Skin epidermis (tissue), 12 donors: Measurements from ENCODE around the gene ECEL1.
"Not testable (repeated sequence)": the region's sequence is repeated elsewhere in the genome, so short reads cannot be mapped to it uniquely, and the experiment has no call there.

ENCODE experiments used
- H3K27ac ChIP-seq, 21 experiments: fragments of 200-600 bp; sonication (generic) in 11 of 21; one replicate each; pipeline ENCODE4 v1.5.0; 2020; ENCODE audit warnings: mild to moderate bottlenecking in 3 of 21, inconsistent platforms in 2 of 21, moderate library complexity in 2 of 21
- H3K4me3 ChIP-seq, 7 experiments: fragments of 200-600 bp; sonication (generic) in 2 of 7; one replicate each; pipeline ENCODE4 v1.5.0; 2020; ENCODE audit warnings: inconsistent platforms in 2 of 7, mild to moderate bottlenecking in 2 of 7, moderate library complexity in 1 of 7

Gene ECEL1, protein sequence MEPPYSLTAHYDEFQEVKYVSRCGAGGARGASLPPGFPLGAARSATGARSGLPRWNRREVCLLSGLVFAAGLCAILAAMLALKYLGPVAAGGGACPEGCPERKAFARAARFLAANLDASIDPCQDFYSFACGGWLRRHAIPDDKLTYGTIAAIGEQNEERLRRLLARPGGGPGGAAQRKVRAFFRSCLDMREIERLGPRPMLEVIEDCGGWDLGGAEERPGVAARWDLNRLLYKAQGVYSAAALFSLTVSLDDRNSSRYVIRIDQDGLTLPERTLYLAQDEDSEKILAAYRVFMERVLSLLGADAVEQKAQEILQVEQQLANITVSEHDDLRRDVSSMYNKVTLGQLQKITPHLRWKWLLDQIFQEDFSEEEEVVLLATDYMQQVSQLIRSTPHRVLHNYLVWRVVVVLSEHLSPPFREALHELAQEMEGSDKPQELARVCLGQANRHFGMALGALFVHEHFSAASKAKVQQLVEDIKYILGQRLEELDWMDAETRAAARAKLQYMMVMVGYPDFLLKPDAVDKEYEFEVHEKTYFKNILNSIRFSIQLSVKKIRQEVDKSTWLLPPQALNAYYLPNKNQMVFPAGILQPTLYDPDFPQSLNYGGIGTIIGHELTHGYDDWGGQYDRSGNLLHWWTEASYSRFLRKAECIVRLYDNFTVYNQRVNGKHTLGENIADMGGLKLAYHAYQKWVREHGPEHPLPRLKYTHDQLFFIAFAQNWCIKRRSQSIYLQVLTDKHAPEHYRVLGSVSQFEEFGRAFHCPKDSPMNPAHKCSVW

GRCh38 chr2:232487385-232488096, at the start of gene ECEL1:
Gene ECEL1, minus strand, starts transcription at chr2:232487834. Its CDS starts 1,181 bp downstream, at chr2:232486653.
- Histone ChIP-seq H3K4me3 (peak within 1 kb of the TSS in 3 of 7 experiments; percentile 9 to 27 (median 13)), H3K27ac (no peak within 1 kb of the TSS)

- Histone ChIP-seq H3K27ac (no peak overlapping the region), H3K4me3 (no peak overlapping the region)
Measured at GRCh38 chr2:232537079-232537478, 49.4 kb upstream of the ECEL1 start.

DNA sequence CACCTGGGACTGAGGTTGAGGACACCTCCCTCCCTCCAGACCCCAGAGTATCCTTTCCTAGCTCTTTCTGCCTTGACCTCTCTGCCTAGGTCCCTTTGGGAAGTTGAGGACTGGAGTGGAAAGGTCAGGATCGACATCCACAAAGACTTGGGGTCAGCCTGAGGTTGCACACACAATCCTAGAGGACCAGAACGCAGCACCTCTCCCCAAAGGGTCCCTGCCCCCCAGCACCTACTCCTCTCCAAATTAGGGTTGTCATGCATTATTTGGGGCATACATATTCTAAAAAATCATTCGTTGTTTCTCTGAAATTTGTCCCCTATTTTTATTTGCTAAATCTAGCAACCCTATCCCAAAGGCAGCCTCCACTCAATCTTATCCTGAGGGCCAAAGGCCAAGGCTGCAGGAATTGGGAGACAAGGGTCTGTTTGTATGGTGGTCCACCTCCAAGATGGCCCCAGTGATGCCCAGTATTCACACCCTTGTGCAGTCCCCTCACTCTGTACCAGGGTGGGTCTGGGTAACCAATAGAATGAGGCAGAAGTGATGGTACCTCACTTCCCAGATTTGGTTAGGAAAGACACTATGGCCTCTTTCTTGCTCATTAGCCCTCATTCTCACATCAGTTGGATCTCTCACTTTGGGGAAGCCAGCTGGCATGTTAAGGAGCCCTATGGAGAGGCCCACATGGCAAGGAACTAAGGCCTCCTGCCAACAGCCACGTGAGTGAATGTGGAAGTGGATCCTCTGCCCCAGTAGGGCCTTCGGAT, 48.3 kb upstream of the ECEL1 start:
- H3K4me3 ChIP-seq: no peak overlapping the region
- no peak overlapping the region for H3K27ac ChIP-seq

DNA sequence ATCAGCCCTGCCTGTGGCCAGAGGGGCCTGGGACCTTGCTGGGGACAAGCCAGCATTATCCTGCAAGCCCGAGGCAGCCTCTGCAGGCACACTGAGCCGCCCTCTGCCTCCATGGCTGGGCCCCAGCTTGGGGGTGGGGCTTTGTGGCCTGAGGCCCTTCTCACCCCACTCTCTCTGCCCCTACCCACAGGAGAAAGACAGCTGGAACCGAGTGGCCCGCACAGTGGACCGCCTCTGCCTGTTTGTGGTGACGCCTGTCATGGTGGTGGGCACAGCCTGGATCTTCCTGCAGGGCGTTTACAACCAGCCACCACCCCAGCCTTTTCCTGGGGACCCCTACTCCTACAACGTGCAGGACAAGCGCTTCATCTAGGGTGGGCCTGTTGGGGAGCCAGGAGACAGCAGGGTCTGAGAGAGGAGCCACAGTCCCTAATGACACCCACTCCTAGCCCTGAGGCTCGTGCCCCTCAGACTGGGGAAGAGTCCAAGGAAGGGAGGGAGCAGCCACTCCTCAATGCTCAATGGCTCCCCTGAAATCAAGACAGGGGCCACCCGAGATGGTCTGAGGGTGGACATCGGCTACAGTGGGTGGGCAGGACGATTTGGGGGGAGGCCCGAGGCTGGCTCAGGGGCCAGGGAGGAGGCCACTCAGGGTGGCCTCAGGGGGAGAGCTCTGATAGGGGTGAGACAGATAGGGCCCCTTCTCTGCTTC, 47.5 kb upstream of the ECEL1 start:
- H3K4me3 ChIP-seq: no peak overlapping the region
- no peak overlapping the region for H3K27ac ChIP-seq

GRCh38 chr2:232533944-232534710, 46.5 kb upstream of the ECEL1 start:
- Histone ChIP-seq H3K27ac (no peak overlapping the region), H3K4me3 (no peak overlapping the region)

DNA sequence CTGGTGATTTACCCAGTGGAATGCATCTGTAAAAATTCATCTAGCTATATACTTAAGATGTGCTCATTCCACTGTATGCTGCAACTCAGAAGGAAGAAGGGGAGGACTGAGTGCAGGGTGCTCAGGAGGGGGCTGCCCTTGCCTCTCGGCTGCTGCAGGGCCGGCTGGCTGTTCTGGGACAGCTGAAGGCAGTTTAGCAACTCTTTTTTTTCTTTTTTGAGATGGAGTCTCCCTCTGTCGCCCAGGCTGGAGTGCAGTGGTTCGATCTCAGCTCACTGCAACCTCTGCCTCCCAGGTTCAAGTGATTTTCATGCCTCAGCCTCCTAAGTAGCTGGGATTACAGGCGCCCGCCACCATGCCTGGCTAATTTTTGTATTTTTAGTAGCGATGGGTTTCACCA, 45.2 kb upstream of the ECEL1 start:
- H3K4me3 ChIP-seq, H3K27ac ChIP-seq: not testable (repeated sequence)

DNA sequence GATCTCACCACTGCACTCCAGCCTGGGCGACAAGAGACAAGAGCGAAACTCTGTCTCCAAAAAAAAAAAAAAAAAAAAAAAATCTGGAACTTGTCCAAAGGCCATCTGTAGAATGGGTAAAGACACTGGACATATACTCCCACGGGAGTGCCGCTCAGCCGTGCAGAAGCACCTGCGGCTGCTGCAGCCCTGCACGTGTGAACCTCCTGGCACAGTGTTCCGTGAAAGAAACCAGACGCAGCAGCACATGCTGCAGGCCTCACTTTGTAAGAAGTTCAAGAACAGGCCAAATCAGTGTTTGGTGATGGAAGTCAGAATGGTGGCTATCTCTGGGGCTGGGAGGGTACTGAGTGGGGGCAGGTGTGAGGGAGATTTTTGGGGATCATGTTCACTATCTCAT, 44.8 kb upstream of the ECEL1 start:
- H3K27ac ChIP-seq: no peak overlapping the region
- H3K4me3 ChIP-seq: no peak overlapping the region

GRCh38 chr2:232530626-232531260, 43.1 kb upstream of the ECEL1 start:
- Histone ChIP-seq H3K27ac (no peak overlapping the region), H3K4me3 (no peak overlapping the region)

GRCh38 chr2:232529806-232530547, 42.3 kb upstream of the ECEL1 start:
- Histone ChIP-seq H3K4me3 (no peak overlapping the region), H3K27ac (no peak overlapping the region)

GRCh38 chr2:232528746-232529460, 41.3 kb upstream of the ECEL1 start:
- H3K4me3 ChIP-seq: no peak overlapping the region
- H3K27ac ChIP-seq: no peak overlapping the region

GRCh38 chr2:232527905-232528470, 40.4 kb upstream of the ECEL1 start:
- Histone ChIP-seq H3K27ac (no peak overlapping the region), H3K4me3 (no peak overlapping the region)

DNA sequence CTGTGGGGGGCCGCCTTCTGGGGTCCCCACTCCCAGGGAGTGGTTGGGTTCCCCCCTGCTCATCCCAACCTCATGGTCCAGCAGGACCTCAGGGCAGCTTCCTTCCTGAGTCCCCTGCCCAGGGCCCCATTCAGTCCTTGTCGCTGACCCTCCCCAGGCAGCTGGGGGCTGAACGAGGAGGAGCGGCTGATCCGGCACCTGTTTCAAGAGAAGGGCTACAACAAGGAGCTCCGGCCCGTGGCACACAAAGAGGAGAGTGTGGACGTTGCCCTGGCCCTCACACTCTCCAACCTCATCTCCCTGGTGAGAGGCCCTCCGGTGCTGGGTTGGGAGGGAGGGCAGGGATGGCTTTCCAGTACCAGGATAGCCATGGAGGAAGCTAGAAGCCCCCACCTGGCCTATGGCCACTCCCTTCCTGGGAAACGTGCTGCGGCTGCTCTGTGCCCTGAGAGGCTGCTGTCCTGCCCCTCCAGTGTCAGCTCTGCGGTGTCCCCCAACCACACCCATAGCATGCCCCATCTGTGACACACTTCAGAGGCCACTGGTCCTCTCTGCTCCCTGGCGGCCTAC, 38.8 kb upstream of the ECEL1 start:
- Histone ChIP-seq H3K4me3 (no peak overlapping the region), H3K27ac (no peak overlapping the region)

GRCh38 chr2:232525791-232526371, 38.2 kb upstream of the ECEL1 start, which contains the start of gene CHRND:
Gene CHRND, plus strand, starts transcription at chr2:232526160. Its CDS starts 56 bp downstream, at chr2:232526216.
- H3K4me3 ChIP-seq: no peak within 1 kb of the TSS
- H3K27ac ChIP-seq: no peak within 1 kb of the TSS

- no peak overlapping the region for H3K4me3 ChIP-seq
- H3K27ac ChIP-seq: no peak overlapping the region
Measured at GRCh38 chr2:232525199-232525598, 37.6 kb upstream of the ECEL1 start.

- Histone ChIP-seq H3K27ac (no peak overlapping the region), H3K4me3 (no peak overlapping the region)
Measured at GRCh38 chr2:232524771-232525170, 37.1 kb upstream of the ECEL1 start.
